Measurements from ENCODE around the gene UMODL1. TPM values are rescaled to one million over a fixed set of nuclear protein-coding genes. Genes with fewer than 3 reads are reported as not detected.

The UMODL1 gene
- total RNA-seq, 1 donor from 2014 or later = not detected

- intact Hi-C loops (cut with micrococcal nuclease) = no loop called here
- ATAC-seq (no peak), DNase-seq (no peak)
These were observed 118.3 kb downstream of the UMODL1 start for GRCh38 chr21:42189431-42189830.

- intact Hi-C loops (cut with micrococcal nuclease) = no loop called here
- ATAC-seq (no peak), DNase-seq (no peak)
These were observed 118.9 kb downstream of the UMODL1 start for GRCh38 chr21:42189860-42190485.

DNA sequence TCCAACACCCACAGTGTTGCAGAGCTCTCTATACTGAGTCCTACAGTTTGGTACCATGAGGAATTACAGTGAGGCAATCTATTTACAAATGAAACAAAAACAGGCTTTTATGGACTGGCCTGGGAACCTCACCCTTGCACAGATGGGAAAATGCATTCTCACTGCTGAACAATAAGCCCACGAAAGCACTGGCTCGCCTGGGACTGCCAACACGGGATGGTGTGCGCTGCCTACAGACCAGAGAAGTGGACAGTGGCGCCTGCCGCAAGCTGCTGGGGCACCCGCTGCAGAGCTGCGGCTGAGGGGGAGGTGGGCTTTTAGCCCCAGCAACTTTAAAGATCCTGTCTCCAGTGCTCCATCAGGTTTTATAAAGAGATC, 119.4 kb downstream of the UMODL1 start:
- ATAC-seq (no peak), DNase-seq (no peak)
- intact Hi-C loops (cut with micrococcal nuclease) = no loop called here

DNA sequence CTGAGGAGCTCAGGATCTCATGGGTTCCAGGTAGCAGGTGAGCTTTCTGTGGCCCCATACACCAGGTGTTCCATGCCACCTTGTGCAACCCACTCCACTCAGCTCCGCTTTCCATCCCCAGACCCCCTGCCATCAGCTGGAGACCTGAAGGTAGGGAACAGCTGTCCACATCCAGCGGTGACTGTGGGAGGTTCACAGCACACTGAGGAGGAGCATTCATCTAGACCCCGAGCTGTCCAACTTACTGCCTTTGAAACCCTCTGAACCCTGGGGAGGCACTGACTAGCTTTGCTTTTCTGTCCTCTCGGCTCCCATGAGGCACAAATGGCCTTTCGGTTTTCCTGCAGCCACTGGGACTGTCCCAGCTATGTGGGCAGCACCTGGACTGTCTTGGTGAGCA, 119.9 kb downstream of the UMODL1 start:
- intact Hi-C loops (cut with micrococcal nuclease) = no loop called here
- ATAC-seq = no peak
- no peak for DNase-seq

GRCh38 chr21:42191696-42192595, 120.8 kb downstream of the UMODL1 start:
- intact Hi-C loops (cut with micrococcal nuclease) = loop anchor here (2.0 kb wide), 1 partner anchor 25 kb away; no protein-coding TSS in a partner anchor
- no peak for ATAC-seq

More at GRCh38 chr21:42191696-42192595, 120.8 kb downstream of the UMODL1 start:
- no peak for DNase-seq

Other genes starting within 250 kb of the UMODL1 start
- 3.7 TPM for gene PRDM15, start 192.0 kb upstream of the UMODL1 start, total RNA-seq
- 5.2 TPM for gene C2CD2, start 117.3 kb upstream of the UMODL1 start, total RNA-seq
- 6.6 TPM for gene ZBTB21, start 61.0 kb upstream of the UMODL1 start, total RNA-seq
- 11.1 TPM for gene ABCG1, start 147.8 kb downstream of the UMODL1 start, total RNA-seq
- 5.3 TPM for gene TFF3, start 244.1 kb downstream of the UMODL1 start, total RNA-seq

Data from left ventricle myocardium superior (tissue), 1 donor.